ENCODE results near the gene SLC38A9.

SLC38A9 gene

GRCh38 chr5:55657443-55657842 lies 54.7 kb downstream of the SLC38A9 start:
- in situ Hi-C loops (cut with MboI; ENCODE audit: low sequenced_read_pairs, unreplicated experiment) = no loop called here
- no peak for DNase-seq (ENCODE audit: low spot score)
- TF ChIP-seq CTCF (IDR thresholded peaks at IDR 0.05; ENCODE audit: borderline replicate concordance, control extremely low read depth, extremely low read depth, insufficient read depth, missing control alignments) = no peak

- DNase-seq (ENCODE audit: low spot score) = no peak
- in situ Hi-C loops (cut with MboI; ENCODE audit: low sequenced_read_pairs, unreplicated experiment) = no loop called here
These were observed 61.7 kb downstream of the SLC38A9 start for GRCh38 chr5:55650386-55650785.

GRCh38 chr5:55649963-55650362 lies 62.2 kb downstream of the SLC38A9 start:
- DNase-seq (ENCODE audit: low spot score) = no peak
- in situ Hi-C loops (cut with MboI; ENCODE audit: low sequenced_read_pairs, unreplicated experiment) = no loop called here
- TF ChIP-seq CTCF (IDR thresholded peaks at IDR 0.05; ENCODE audit: borderline replicate concordance, control extremely low read depth, extremely low read depth, insufficient read depth, missing control alignments) = no peak

More at GRCh38 chr5:55650386-55650785, 61.7 kb downstream of the SLC38A9 start:
- TF ChIP-seq CTCF (IDR thresholded peaks at IDR 0.05; ENCODE audit: borderline replicate concordance, control extremely low read depth, extremely low read depth, insufficient read depth, missing control alignments) = no peak

GRCh38 chr5:55645304-55645703 lies 66.8 kb downstream of the SLC38A9 start:
- no peak for DNase-seq (ENCODE audit: low spot score)
- TF ChIP-seq CTCF (IDR thresholded peaks at IDR 0.05; ENCODE audit: borderline replicate concordance, control extremely low read depth, extremely low read depth, insufficient read depth, missing control alignments) = no peak
- in situ Hi-C loops (cut with MboI; ENCODE audit: low sequenced_read_pairs, unreplicated experiment) = no loop called here

GRCh38 chr5:55638455-55638854 lies 73.7 kb downstream of the SLC38A9 start:
- no peak for TF ChIP-seq CTCF (IDR thresholded peaks at IDR 0.05; ENCODE audit: borderline replicate concordance, control extremely low read depth, extremely low read depth, insufficient read depth, missing control alignments)
- no peak for DNase-seq (ENCODE audit: low spot score)
- in situ Hi-C loops (cut with MboI; ENCODE audit: low sequenced_read_pairs, unreplicated experiment) = no loop called here

GRCh38 chr5:55638051-55638450 lies 74.1 kb downstream of the SLC38A9 start:
- no peak for TF ChIP-seq CTCF (IDR thresholded peaks at IDR 0.05; ENCODE audit: borderline replicate concordance, control extremely low read depth, extremely low read depth, insufficient read depth, missing control alignments)
- in situ Hi-C loops (cut with MboI; ENCODE audit: low sequenced_read_pairs, unreplicated experiment) = no loop called here

GRCh38 chr5:55636683-55637082 lies 75.4 kb downstream of the SLC38A9 start:
- no peak for TF ChIP-seq CTCF (IDR thresholded peaks at IDR 0.05; ENCODE audit: borderline replicate concordance, control extremely low read depth, extremely low read depth, insufficient read depth, missing control alignments)
- in situ Hi-C loops (cut with MboI; ENCODE audit: low sequenced_read_pairs, unreplicated experiment) = no loop called here
- DNase-seq (ENCODE audit: low spot score) = no peak

More at GRCh38 chr5:55638051-55638450, 74.1 kb downstream of the SLC38A9 start:
- no peak for DNase-seq (ENCODE audit: low spot score)

All from GM13976 (cell line).